Measurements from ENCODE around the gene SHB. TPM values are rescaled to one million over a fixed set of nuclear protein-coding genes. Genes with fewer than 3 reads are reported as not detected.
A peak's percentile ranks its signal among the peaks of the same experiment; 100 is the strongest.
"Not testable (repeated sequence)": the region's sequence is repeated elsewhere in the genome, so short reads cannot be mapped to it uniquely, and the experiment has no call there.

SHB gene
- total RNA-seq, 1 donor from 2014 or later: 14.2 TPM

GRCh38 chr9:37917313-37917731 lies 151.7 kb downstream of the SHB start:
- no peak for DNase-seq

- DNase-seq: no peak
Measured at GRCh38 chr9:37916471-37917312, 152.3 kb downstream of the SHB start.

- no peak for DNase-seq
Measured at GRCh38 chr9:37915911-37916470, 153.0 kb downstream of the SHB start.

- no peak for DNase-seq
Measured at GRCh38 chr9:37914701-37915358, 154.2 kb downstream of the SHB start.

GRCh38 chr9:37914154-37914551 lies 154.9 kb downstream of the SHB start:
- DNase-seq: no peak

GRCh38 chr9:37913480-37914153 lies 155.4 kb downstream of the SHB start:
- peak; percentile 77 for DNase-seq

GRCh38 chr9:37911271-37911681 lies 157.8 kb downstream of the SHB start:
- DNase-seq: no peak

- no peak for DNase-seq
Measured at GRCh38 chr9:37910271-37910670, 158.8 kb downstream of the SHB start.

- not testable (repeated sequence) for DNase-seq
Measured at GRCh38 chr9:37909836-37910235, 159.2 kb downstream of the SHB start.

GRCh38 chr9:37909326-37909725 lies 159.7 kb downstream of the SHB start:
- DNase-seq: no peak

- no peak for DNase-seq
Measured at GRCh38 chr9:37908698-37909186, 160.3 kb downstream of the SHB start.

- no peak for DNase-seq
Measured at GRCh38 chr9:37908283-37908682, 160.7 kb downstream of the SHB start.

- no peak for DNase-seq
Measured at GRCh38 chr9:37906312-37907239, 162.5 kb downstream of the SHB start.

- DNase-seq: no peak
Measured at GRCh38 chr9:37905776-37906175, 163.3 kb downstream of the SHB start.

GRCh38 chr9:37905131-37905505 lies 163.9 kb downstream of the SHB start:
- no peak for DNase-seq

GRCh38 chr9:37904445-37905130 lies 164.4 kb downstream of the SHB start:
- no peak for DNase-seq

- peak; percentile 87 for DNase-seq
Measured at GRCh38 chr9:37903647-37904444, 165.2 kb downstream of the SHB start, which contains the start of gene SLC25A51. Gene SLC25A51, minus strand, starts transcription at chr9:37904127. Its CDS starts 15,577 bp downstream, at chr9:37888550.

- no peak for DNase-seq
Measured at GRCh38 chr9:37902796-37903646, 166.0 kb downstream of the SHB start.

- no peak for DNase-seq
Measured at GRCh38 chr9:37902131-37902530, 166.9 kb downstream of the SHB start.

Measured in occipital lobe (tissue), 2 donors.